HG02981 (cell line): Measurements from ENCODE around the gene MX1.

Experiments
- ATAC-seq: cut with Tn5 transposase; IDR thresholded peaks from one replicate; pipeline ENCODE4 v1.9.1; 2021; ENCODE audit warnings: mild to moderate bottlenecking, moderate library complexity; ENCODE audit not compliant: unreplicated experiment

The MX1 gene

DNA sequence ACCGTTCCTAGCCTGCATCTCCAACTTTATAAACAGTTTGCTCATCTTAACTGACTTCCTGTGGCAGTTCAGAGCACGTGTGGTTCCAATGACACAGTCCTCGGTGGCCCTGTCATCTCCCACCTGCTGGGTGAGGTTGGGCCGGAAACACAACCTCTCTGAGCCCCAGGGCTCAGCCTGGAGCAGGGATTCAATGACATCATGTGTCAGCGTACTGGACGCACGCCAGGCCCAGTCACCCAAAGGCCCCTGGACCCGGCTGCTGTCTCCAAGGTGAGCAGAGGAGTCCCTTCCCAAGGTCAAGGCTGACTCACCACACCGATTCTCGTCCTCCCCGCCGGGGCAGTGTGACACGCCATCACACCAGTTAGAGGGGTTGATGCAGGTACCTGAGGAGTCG is 62.0 kb downstream of the MX1 start:
- ATAC-seq, result no peak

DNA sequence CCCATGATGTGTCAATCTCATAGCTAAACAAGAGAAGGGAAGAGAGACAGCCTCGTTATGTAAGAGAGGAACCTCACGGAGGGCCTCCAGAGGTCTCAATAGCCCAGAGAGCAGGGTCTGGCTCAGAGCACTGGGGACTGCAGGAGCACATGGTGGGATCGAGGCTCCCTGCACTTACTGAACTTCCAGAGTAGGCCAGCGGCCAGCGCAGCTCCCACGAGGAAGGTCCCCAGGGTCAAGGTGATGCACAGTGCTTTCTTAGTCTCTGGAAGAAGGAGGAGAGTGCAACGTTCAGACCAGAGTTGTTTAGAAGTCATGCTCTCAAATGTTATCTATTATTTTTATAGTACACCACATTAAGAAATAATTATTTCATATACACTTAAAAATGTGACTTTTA is 63.3 kb downstream of the MX1 start:
- no peak for ATAC-seq

DNA sequence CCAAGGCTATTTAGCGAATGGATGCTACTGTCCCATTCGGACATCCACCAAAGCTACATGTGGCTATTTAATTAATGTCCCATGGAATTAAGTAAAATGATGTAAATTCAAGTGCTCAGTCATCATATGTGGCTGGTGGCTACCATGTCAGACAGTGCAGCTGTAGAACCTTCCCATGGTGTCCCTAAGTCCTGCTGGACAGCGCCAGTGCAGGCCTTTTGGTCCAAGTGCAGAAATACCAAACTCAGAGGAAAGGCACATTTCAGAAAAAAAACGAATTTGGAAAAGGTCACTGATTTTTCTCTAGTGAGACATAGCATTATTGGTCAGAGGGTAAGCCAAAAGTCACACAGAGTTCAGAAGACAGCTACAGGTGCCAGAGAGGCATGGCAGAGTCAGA is 64.3 kb downstream of the MX1 start:
- ATAC-seq, result no peak

- ATAC-seq, result no peak
These were observed 65.4 kb downstream of the MX1 start for GRCh38 chr21:41491412-41491811.

DNA sequence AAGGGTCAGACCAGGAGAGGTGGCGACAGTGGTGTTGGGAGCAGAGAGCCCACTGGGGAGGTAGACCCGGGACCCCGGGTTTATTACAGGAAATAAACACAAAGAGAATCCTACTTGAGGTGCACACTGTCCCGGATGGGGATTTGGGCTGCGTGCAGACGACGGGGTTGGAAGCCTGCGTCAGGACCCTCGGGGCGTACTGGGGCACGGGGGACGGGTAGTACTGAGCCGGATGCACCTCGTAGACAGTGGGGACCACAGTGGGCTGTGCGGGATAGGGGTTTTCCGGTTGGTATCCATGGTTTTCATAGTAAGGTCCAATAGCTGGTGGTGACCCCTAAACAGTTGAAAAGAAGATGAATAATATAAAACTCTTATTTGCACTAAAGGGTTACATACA is 68.2 kb downstream of the MX1 start:
- no peak for ATAC-seq

- ATAC-seq, result no peak
These were observed 71.0 kb downstream of the MX1 start for GRCh38 chr21:41497008-41497407.

GRCh38 chr21:41497788-41498187 is 71.7 kb downstream of the MX1 start:
- no peak for ATAC-seq

DNA sequence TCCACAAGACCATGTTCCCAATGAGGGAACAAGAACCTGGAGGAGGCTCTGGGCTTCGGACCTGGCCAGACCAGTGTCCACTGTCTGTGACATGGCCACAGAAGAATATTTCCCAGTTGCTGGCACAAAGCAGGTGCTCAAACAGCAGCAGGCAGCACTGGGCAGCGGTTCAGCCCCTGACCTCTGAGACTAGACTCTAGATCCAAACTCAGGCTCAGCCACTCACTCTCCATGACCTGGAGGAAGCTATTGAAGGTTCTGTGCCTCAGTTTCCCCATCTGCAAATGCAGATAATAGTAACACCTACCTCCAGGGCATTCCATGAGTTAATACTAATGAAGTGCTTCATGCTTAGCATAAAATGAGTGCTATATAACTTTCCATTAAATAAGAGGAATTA is 73.9 kb downstream of the MX1 start:
- no peak for ATAC-seq

GRCh38 chr21:41500363-41500762 is 74.3 kb downstream of the MX1 start:
- no peak for ATAC-seq

DNA sequence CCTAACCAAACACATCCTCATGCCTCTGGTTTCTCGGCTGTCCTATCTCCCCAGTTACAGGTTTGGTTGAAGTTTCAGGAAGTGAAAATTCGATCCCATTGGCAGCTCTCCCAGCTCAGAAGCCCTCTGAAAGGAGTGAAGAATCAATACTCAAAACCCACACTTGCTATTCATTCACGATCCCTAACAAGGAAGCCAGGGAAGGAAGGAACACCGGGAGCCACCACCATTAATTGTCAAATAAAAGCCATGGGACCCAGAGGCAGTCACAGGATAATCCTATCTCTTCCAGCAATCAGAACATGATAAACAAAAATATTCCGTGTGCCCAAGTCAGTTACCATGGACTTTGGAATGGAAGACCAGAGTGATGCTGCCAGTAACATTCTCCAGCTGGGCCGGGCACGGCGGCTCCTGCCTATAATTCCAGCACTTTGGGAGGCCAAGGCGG is 74.9 kb downstream of the MX1 start:
- ATAC-seq, result no peak

GRCh38 chr21:41501919-41502318 is 75.9 kb downstream of the MX1 start:
- no peak for ATAC-seq

- ATAC-seq, result no peak
These were observed 77.3 kb downstream of the MX1 start for GRCh38 chr21:41503331-41503730.

DNA sequence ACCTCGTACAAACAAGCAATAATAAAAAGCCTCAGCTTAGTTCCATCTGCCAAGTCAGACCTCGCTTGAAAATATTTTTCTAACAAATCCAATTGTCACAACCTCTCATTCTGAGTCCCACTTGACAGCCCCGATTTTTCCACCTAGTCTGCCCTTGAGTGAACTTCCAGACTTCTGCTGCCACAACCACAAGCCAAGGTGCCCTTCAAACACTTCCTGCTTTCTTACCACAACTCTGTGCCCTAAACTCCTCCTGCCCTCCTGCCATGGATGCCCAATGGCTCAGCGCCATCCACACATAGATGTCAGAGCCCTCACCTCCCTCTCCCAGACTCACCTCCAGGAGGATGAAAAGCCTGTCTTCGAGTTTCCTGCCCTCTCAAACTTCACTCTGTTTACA is 78.0 kb downstream of the MX1 start:
- ATAC-seq, result no peak

- no peak for ATAC-seq
These were observed 80.1 kb downstream of the MX1 start for GRCh38 chr21:41506005-41506594.

DNA sequence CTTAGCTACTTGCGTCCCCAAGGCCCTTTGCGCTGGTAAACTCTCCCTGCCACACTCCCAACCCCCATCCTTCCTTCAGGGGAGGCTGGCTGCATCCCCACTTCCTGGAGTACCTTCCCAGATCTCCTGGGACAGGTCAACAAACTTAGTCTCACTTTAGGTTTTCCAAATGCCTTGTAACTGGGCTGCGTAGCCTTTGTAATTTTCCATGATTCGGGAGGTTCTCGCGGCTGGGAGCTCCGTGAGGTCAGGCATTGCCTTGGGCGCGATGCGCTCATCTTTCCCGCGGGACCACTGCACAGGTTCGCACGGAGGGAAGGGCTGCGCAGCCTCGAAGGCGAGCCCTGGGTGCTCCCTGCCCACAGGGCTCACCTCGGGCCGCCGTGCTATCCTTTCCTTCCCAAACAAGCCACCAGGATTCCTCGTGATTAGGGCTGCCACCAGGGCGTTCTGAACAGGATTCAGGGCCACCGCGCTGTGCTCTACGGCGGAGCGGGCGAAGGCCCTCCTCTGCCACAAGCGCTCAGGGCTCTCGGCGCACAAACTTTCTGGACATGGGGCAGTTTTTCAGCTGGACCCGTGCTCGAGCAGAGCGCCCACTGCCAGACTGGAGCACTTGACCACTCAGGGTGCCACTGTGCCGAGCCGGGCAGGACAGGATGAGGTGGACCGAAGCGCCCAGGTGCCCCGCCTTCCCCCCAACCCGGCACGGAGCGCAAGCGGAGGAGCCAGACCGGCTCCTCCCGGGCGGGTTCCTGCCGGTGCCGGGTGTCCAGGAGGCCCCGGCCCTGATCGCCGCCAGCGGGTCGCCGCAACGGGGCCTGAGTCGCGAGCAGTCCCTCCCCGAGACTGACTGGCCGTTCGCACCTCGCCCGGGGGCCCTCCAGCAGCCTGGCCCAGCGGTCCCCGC is 80.8 kb downstream of the MX1 start:
- no peak for ATAC-seq

GRCh38 chr21:41507521-41508414 is 81.7 kb downstream of the MX1 start, which contains the start of gene TMPRSS2:
TSS of gene TMPRSS2 (minus strand) at chr21:41508158. CDS start at chr21:41498133, 10,025 bp downstream.
- ATAC-seq, result no peak

DNA sequence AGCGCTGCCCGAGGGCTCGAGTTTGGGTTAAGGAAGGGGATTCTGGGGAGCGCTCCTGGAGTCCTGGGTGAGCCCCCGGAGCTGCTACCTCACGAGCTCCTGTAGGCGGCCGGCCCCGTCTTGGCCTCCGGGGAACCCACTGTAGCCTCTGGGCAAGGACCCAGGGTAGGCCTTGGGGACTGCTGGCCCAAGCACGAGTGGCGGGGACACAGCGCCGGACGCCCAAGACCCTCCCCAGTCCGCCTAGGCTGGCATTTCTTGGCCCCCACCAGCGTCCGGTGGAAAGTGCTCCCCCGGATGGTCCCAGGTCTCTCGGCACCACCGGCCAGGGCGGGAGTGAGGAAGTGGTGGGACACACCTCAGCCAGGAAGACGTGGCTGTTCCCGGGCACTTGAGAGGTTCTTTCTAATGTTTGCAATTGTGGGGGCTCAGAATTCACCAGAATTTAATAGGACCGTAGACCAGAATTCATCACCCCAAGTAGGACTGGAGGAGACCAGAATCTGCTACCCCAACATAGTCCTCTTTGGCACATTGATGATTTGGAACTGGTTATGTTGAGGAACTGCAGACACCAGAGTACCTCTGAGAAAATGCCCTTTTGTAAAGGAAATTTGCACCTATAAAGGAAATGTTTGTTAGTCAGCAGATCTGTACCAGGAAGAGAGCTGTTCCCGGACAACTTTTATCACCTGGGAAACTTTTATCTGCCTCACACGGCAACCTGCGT is 82.5 kb downstream of the MX1 start:
- ATAC-seq, result no peak
